Left colon (tissue), 2 donors: Measurements from ENCODE around the gene MRPL49. TPM values are rescaled to one million over a fixed set of nuclear protein-coding genes. Genes with fewer than 3 reads are reported as not detected.

Source experiments
- microRNA-seq, 2 donors: library from miRNA; unstranded; fragments of <30 nt; microRNA quantifications; one replicate each; pipeline versions ENCODE4 v1.1.0 to v1.2.0, GENCODE V29; 2020
- total RNA-seq, 2 donors: library from RNA; stranded (reverse); fragmentation: NEBNext Ultra II Directional; extraction: Animal tissue kit (Norgen Biotek cat#: 25700); gene quantifications; one replicate each; pipeline ENCODE4 v1.2.1, GENCODE V29; 2021
- donor health status: DM: no; HTN: no; CAD: no.
- donor health status: DM: yes; HTN: yes; CAD: no.

Gene MRPL49
- total RNA-seq, 2 donors from 2014 or later, result 47.0 to 54.5 TPM

Small RNA genes lying within 50 kb of the gene (microRNA-seq; reads per million reads assigned to microRNA genes)
- 0 reads per million in 2 donors for gene MIR6751

Other genes with a start within 250 kb of the MRPL49 start
- 10 to 100 TPM; 76.1 to 91.5 TPM for gene EHD1, start 243.7 kb upstream of the MRPL49 start, total RNA-seq
- 10 to 100 TPM; 25.3 to 43.4 TPM for gene ATG2A, start 205.1 kb upstream of the MRPL49 start, total RNA-seq
- gene PPP2R5B, start 197.6 kb upstream of the MRPL49 start, total RNA-seq, result 10 to 100 TPM; 25.1 to 39.6 TPM
- not detected for gene GPHA2, start 186.4 kb upstream of the MRPL49 start, total RNA-seq
- not detected for gene MAJIN, start 150.2 kb upstream of the MRPL49 start, total RNA-seq
- gene BATF2, start 125.3 kb upstream of the MRPL49 start, total RNA-seq, result 10 to 100 TPM; 17.4 to 17.6 TPM
- 10 to 100 TPM; 59.1 to 60.3 TPM for gene ARL2, start 108.2 kb upstream of the MRPL49 start, total RNA-seq
- gene SNX15, start 94.9 kb upstream of the MRPL49 start, total RNA-seq, result 10 to 100 TPM; 38.9 to 41.4 TPM
- gene SAC3D1, start 81.1 kb upstream of the MRPL49 start, total RNA-seq, result 10 to 100 TPM; 11.1 to 11.6 TPM
- gene NAALADL1, start 63.8 kb upstream of the MRPL49 start, total RNA-seq, result 10 to 100 TPM in 1 of 2 donors, 1 to 10 TPM in 1; 7.8 to 34.1 TPM
- 1 to 10 TPM; 3.0 to 7.3 TPM for gene CDCA5, start 38.3 kb upstream of the MRPL49 start, total RNA-seq
- gene ZFPL1, start 38.1 kb upstream of the MRPL49 start, total RNA-seq, result 10 to 100 TPM; 45.3 to 45.6 TPM
- gene VPS51, start 26.1 kb upstream of the MRPL49 start, total RNA-seq, result 100 to 1,000 TPM; 174 to 186 TPM
- 10 to 100 TPM; 24.6 to 36.0 TPM for gene TM7SF2, start 10.4 kb upstream of the MRPL49 start, total RNA-seq
- gene ZNHIT2, start 4.6 kb upstream of the MRPL49 start, total RNA-seq, result 1 to 10 TPM; 7.3 to 9.7 TPM
- gene FAU, start 187 bp upstream of the MRPL49 start, total RNA-seq, result 100 to 1,000 TPM; 701 to 737 TPM
- 10 to 100 TPM; 64.5 to 70.4 TPM for gene SYVN1, start 12.2 kb downstream of the MRPL49 start, total RNA-seq
- gene SPDYC, start 47.9 kb downstream of the MRPL49 start, total RNA-seq, result not detected
- 100 to 1,000 TPM; 316 to 367 TPM for gene CAPN1, start 59.6 kb downstream of the MRPL49 start, total RNA-seq
- 1 to 10 TPM; 4.3 to 9.8 TPM for gene POLA2, start 139.6 kb downstream of the MRPL49 start, total RNA-seq
- gene CDC42EP2, start 192.5 kb downstream of the MRPL49 start, total RNA-seq, result 10 to 100 TPM; 10.3 to 16.2 TPM
- gene DPF2, start 211.5 kb downstream of the MRPL49 start, total RNA-seq, result 10 to 100 TPM; 25.9 to 33.1 TPM
- under 1 TPM; 0.20 to 0.61 TPM for gene TIGD3, start 232.4 kb downstream of the MRPL49 start, total RNA-seq